K562 (cell line): ENCODE results near the gene PPM1E. TPM values are rescaled to one million over a fixed set of nuclear protein-coding genes. Genes with fewer than 3 reads are reported as not detected.

Experiments
- ARID1B ChIP-seq: fragments of 450-650 bp; IDR thresholded peaks from 2 replicates; pipeline ENCODE4 v1.6.1; 2016; ENCODE audit warnings: antibody characterized with exemption, mild to moderate bottlenecking, inconsistent platforms
- ATF7 ChIP-seq: fragments of 450-650 bp; IDR thresholded peaks from 2 replicates; pipeline ENCODE4 v1.7.1; 2014; ENCODE audit warnings: mild to moderate bottlenecking, moderate library complexity
- CEBPG ChIP-seq, 3 experiments: fragments of 200-800 bp in 1 of 3; sonication (Bioruptor generic) in 1 of 3; sonication (generic) in 1 of 3; formaldehyde crosslinking in 1 of 3; IDR thresholded peaks in 2 of 3; conservative IDR thresholded peaks in 1 of 3; 2 replicates each; pipeline versions ENCODE4 v1.6.1 to v1.8.0; 2016 to 2022; ENCODE audit warnings: missing compliant biosample characterization in 2 of 3, missing genetic modification characterization in 2 of 3, mild to moderate bottlenecking in 1 of 3, missing genetic modification reagents in 1 of 3
- CTBP1 ChIP-seq: fragments of 450-650 bp; IDR thresholded peaks from 2 replicates; pipeline ENCODE4 v1.6.1; 2016; ENCODE audit warnings: borderline replicate concordance
- CXXC5 ChIP-seq: fragments of 250-450 bp; sonication (Bioruptor Pico); IDR thresholded peaks from 2 replicates; pipeline ENCODE4 v1.8.0; 2022; ENCODE audit warnings: inconsistent platforms, mild to moderate bottlenecking, moderate library complexity
- EP300 ChIP-seq: IDR thresholded peaks from 2 replicates; pipeline ENCODE4 v1.6.1; 2012; ENCODE audit warnings: low read length, improper control_type of control experiment
- EP400 ChIP-seq: fragments of 450-650 bp; IDR thresholded peaks from 2 replicates; pipeline ENCODE4 v1.6.1; 2017; ENCODE audit warnings: antibody characterized with exemption, mild to moderate bottlenecking, moderate library complexity
- HMBOX1 ChIP-seq: sonication (generic); IDR thresholded peaks from 2 replicates; pipeline ENCODE4 v1.6.1; 2016
- ILF3 ChIP-seq: fragments of 450-650 bp; IDR thresholded peaks from 2 replicates; pipeline ENCODE4 v1.6.1; 2018; ENCODE audit warnings: antibody characterized with exemption, mild to moderate bottlenecking, moderate library complexity, borderline replicate concordance
- L3MBTL2 ChIP-seq: fragments of 450-650 bp; IDR thresholded peaks from 2 replicates; pipeline ENCODE4 v1.6.1; 2016; ENCODE audit warnings: mild to moderate bottlenecking, moderate library complexity
- MBD1 ChIP-seq: fragments of 250-450 bp; sonication (Bioruptor Pico); IDR thresholded peaks from 2 replicates; pipeline ENCODE4 v1.8.0; 2022; ENCODE audit warnings: inconsistent platforms
- MEIS2 ChIP-seq: fragments of 450-650 bp; IDR thresholded peaks from 2 replicates; pipeline ENCODE4 v1.6.1; 2014; ENCODE audit warnings: mild to moderate bottlenecking; ENCODE audit not compliant: partially characterized antibody
- TEAD4 ChIP-seq, 2 experiments: sonication (generic) in 1 of 2; formaldehyde crosslinking in 1 of 2; IDR thresholded peaks; 2 replicates each; pipeline versions ENCODE4 v1.6.1 to v1.8.0; 2012 to 2022; ENCODE audit warnings: borderline replicate concordance in 1 of 2, inconsistent platforms in 1 of 2, low read length in 1 of 2, mild to moderate bottlenecking in 1 of 2, missing genetic modification reagents in 1 of 2
- TRIM24 ChIP-seq, 2 experiments: fragments of 450-650 bp; IDR thresholded peaks; 2 replicates each; pipeline ENCODE4 v1.6.1; 2016
- ZEB2 ChIP-seq: fragments of 450-650 bp; IDR thresholded peaks from 2 replicates; pipeline ENCODE4 v1.6.1; 2016
- ZNF511 ChIP-seq: sonication (generic); formaldehyde crosslinking; IDR thresholded peaks from 2 replicates; pipeline ENCODE4 v1.8.0; 2022; ENCODE audit warnings: mild to moderate bottlenecking, missing genetic modification reagents
- polyA plus RNA-seq, 8 experiments: library from polyadenylated mRNA; depleted of rRNA in 4 of 8; stranded (reverse) in 5 of 8; unstranded in 3 of 8; fragments of >200 nt; fragmentation: Nextera tagmentation in 2 of 8; fragmentation: Illumina TruSeq in 1 of 8; extraction: Ambion mirVana in 2 of 8; extraction: Trizol in 1 of 8; gene quantifications; 2 replicates each; pipeline versions ENCODE4 v1.2.1 to v1.2.3, GENCODE V29; 2011 to 2014; ENCODE audit warnings: inconsistent platforms in 1 of 8, missing spikeins in 1 of 8
- total RNA-seq, 7 experiments: library from RNA; depleted of rRNA in 6 of 7; stranded (reverse); fragments of >200 nt in 6 of 7; fragmentation: Illumina TruSeq in 2 of 7; extraction: Trizol in 2 of 7; gene quantifications; 2 replicates each; pipeline versions ENCODE4 v1.2.1 to v1.2.3, GENCODE V29; 2011 to 2021; ENCODE audit warnings: low replicate concordance in 1 of 7

Gene PPM1E
- total and polyA plus RNA-seq, 9 of the 15 experiments (the other 6 are each of a cell fraction or from before 2014, with no cell fraction given): 1.0 to 5.7 (median 4.7) TPM

GRCh38 chr17:58741121-58741625, 14.5 kb upstream of the PPM1E start (continued):
- TF ChIP-seq MBD1: no peak
- TF ChIP-seq CEBPG (CRISPR knock-in tag; IDR thresholded peaks at IDR 0.05): peak; percentile 90
- peak; percentile 90 to 98 for TF ChIP-seq CEBPG (tag; conservative IDR thresholded peaks at IDR 0.05 in 1 of 2, IDR thresholded peaks at IDR 0.05 in 1 of 2)
- TF ChIP-seq ARID1B: peak; percentile 15; the same call in 1 of the 2 replicates
- peak; percentile 16; the same call in 1 of the 2 replicates for TF ChIP-seq EP300
- peak; percentile 62 for TF ChIP-seq ATF7
- peak; percentile 40; the same call in 1 of the 2 replicates for TF ChIP-seq L3MBTL2
- TF ChIP-seq CTBP1: peak; percentile 62; the same call in 1 of the 2 replicates
- no peak for TF ChIP-seq ZNF511 (CRISPR knock-in tag)
- peak; percentile 28; the same call in 1 of the 2 replicates for TF ChIP-seq EP400
- no peak for TF ChIP-seq HMBOX1
- TF ChIP-seq ILF3: no peak
- TF ChIP-seq CXXC5 (CRISPR knock-in tag): 0 out of 2 replicates have a peak, but pooled peaks have one; percentile 11
- peak; percentile 86 to 95 for TF ChIP-seq TRIM24 (IDR thresholded peaks at IDR 0.05)
- TF ChIP-seq TEAD4 (IDR thresholded peaks at IDR 0.05; ENCODE audit: low read length): no peak
- no peak for TF ChIP-seq TEAD4 (CRISPR knock-in tag; IDR thresholded peaks at IDR 0.05; ENCODE audit: borderline replicate concordance)
- TF ChIP-seq MEIS2: peak; percentile 18
- peak; percentile 97 for TF ChIP-seq ZEB2
